HCT116 (cell line): ENCODE data around the gene TMEM53.

Experiments used
- EGR1 ChIP-seq: IDR thresholded peaks from 2 replicates; pipeline ENCODE4 v1.6.1; 2012; ENCODE audit warnings: low read depth
- EZH2phosphoT487 ChIP-seq: fragments of 200-600 bp; IDR thresholded peaks from 2 replicates; pipeline ENCODE4 v1.6.1; 2018; ENCODE audit warnings: antibody characterized with exemption, borderline replicate concordance
- POLR2A ChIP-seq: IDR thresholded peaks from 2 replicates; pipeline ENCODE4 v1.7.0; 2011; ENCODE audit warnings: borderline replicate concordance; ENCODE audit not compliant: insufficient read depth, insufficient read length; ENCODE audit errors: extremely low read depth
- ZNF274 ChIP-seq: fragments of 200-500 bp; sonication (Bioruptor generic); IDR thresholded peaks from 2 replicates; pipeline ENCODE4 v1.6.1; 2014; ENCODE audit warnings: mild to moderate bottlenecking, low read depth, low read length, inconsistent platforms
- TF ChIP-seq, protein P1 (sequence below): IDR thresholded peaks from 2 replicates; pipeline ENCODE4 v1.6.1; 2012
- TF ChIP-seq, protein P2 (sequence below), 3 experiments: fragments of 200-600 bp in 1 of 3; sonication (generic) in 1 of 3; IDR thresholded peaks in 2 of 3; conservative IDR thresholded peaks in 1 of 3; 2 replicates each; pipeline ENCODE4 v1.5.1; 2012 to 2017; ENCODE audit warnings: low read depth in 2 of 3, low read length in 2 of 3, antibody characterized with exemption in 1 of 3, borderline replicate concordance in 1 of 3, control low read depth in 1 of 3, mild to moderate bottlenecking in 1 of 3, mixed read lengths in 1 of 3, mixed run types in 1 of 3, moderate library complexity in 1 of 3; ENCODE audit not compliant: insufficient read depth in 1 of 3
- TF ChIP-seq, protein P3 (sequence below): IDR thresholded peaks from 2 replicates; pipeline ENCODE4 v1.6.1; 2012; ENCODE audit warnings: low read depth
- TF ChIP-seq, protein P4 (sequence below): IDR thresholded peaks from 2 replicates; pipeline ENCODE4 v1.6.1; 2012
- TF ChIP-seq, protein P5 (sequence below): IDR thresholded peaks from 2 replicates; pipeline ENCODE4 v1.6.1; 2011; ENCODE audit warnings: mild to moderate bottlenecking, low read length, moderate library complexity; ENCODE audit not compliant: insufficient replicate concordance; ENCODE audit errors: extremely low read depth

DNA sequence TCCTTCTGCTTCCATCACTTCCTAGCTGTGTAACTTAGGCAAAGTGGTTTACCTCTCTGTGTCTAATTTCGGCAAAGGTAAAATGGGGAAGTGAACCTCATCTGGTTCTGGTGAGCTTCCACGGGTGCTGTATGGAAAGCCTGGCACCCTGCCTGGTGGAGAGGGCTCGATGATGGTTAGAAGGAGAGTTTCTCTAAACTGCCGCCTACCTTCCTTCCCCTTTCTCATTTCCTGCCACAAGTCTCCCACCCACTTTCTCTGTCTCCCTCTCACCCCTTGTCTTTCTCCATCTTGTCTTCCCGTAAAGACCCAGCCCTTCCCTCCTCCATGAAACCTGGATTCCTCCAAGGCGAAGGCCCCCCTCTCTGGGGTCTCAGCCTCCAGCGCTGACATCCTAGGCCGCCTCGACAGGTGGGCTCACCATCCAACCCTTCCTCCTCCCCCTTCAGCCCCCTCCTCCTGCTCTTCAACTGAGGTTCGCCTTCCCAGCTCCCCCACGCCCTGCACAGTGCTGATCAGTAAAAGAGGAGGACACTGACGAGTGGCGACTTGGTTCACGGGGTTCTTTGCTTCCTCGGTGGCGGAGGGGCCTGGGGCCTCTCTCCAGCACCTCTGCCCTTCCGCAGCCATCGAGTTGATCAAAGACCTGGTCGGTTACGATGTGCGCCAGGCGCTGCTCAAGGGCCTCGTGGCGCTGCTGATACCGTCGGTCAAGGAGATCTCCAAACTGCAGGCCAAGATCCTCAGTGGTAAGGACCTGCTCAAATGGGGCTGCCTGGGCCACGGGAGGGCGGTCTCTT lies 49.4 kb upstream of the TMEM53 start:
- TF ChIP-seq, protein P1, sequence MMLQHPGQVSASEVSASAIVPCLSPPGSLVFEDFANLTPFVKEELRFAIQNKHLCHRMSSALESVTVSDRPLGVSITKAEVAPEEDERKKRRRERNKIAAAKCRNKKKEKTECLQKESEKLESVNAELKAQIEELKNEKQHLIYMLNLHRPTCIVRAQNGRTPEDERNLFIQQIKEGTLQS = no peak
- TF ChIP-seq POLR2A (no peak), EGR1 (no peak), EZH2phosphoT487 (no peak), ZNF274 (no peak)
- TF ChIP-seq, protein P2, sequence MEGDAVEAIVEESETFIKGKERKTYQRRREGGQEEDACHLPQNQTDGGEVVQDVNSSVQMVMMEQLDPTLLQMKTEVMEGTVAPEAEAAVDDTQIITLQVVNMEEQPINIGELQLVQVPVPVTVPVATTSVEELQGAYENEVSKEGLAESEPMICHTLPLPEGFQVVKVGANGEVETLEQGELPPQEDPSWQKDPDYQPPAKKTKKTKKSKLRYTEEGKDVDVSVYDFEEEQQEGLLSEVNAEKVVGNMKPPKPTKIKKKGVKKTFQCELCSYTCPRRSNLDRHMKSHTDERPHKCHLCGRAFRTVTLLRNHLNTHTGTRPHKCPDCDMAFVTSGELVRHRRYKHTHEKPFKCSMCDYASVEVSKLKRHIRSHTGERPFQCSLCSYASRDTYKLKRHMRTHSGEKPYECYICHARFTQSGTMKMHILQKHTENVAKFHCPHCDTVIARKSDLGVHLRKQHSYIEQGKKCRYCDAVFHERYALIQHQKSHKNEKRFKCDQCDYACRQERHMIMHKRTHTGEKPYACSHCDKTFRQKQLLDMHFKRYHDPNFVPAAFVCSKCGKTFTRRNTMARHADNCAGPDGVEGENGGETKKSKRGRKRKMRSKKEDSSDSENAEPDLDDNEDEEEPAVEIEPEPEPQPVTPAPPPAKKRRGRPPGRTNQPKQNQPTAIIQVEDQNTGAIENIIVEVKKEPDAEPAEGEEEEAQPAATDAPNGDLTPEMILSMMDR (IDR thresholded peaks at IDR 0.05 in 2 of 3, conservative IDR thresholded peaks at IDR 0.05 in 1 of 3; ENCODE audit: borderline replicate concordance in 1 of 3, insufficient read depth in 1 of 3, low read depth in 2 of 3, low read length in 2 of 3) = no peak
- TF ChIP-seq, protein P3, sequence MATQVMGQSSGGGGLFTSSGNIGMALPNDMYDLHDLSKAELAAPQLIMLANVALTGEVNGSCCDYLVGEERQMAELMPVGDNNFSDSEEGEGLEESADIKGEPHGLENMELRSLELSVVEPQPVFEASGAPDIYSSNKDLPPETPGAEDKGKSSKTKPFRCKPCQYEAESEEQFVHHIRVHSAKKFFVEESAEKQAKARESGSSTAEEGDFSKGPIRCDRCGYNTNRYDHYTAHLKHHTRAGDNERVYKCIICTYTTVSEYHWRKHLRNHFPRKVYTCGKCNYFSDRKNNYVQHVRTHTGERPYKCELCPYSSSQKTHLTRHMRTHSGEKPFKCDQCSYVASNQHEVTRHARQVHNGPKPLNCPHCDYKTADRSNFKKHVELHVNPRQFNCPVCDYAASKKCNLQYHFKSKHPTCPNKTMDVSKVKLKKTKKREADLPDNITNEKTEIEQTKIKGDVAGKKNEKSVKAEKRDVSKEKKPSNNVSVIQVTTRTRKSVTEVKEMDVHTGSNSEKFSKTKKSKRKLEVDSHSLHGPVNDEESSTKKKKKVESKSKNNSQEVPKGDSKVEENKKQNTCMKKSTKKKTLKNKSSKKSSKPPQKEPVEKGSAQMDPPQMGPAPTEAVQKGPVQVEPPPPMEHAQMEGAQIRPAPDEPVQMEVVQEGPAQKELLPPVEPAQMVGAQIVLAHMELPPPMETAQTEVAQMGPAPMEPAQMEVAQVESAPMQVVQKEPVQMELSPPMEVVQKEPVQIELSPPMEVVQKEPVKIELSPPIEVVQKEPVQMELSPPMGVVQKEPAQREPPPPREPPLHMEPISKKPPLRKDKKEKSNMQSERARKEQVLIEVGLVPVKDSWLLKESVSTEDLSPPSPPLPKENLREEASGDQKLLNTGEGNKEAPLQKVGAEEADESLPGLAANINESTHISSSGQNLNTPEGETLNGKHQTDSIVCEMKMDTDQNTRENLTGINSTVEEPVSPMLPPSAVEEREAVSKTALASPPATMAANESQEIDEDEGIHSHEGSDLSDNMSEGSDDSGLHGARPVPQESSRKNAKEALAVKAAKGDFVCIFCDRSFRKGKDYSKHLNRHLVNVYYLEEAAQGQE = no peak
- TF ChIP-seq, protein P4, sequence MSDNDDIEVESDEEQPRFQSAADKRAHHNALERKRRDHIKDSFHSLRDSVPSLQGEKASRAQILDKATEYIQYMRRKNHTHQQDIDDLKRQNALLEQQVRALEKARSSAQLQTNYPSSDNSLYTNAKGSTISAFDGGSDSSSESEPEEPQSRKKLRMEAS = no peak
- TF ChIP-seq, protein P5, sequence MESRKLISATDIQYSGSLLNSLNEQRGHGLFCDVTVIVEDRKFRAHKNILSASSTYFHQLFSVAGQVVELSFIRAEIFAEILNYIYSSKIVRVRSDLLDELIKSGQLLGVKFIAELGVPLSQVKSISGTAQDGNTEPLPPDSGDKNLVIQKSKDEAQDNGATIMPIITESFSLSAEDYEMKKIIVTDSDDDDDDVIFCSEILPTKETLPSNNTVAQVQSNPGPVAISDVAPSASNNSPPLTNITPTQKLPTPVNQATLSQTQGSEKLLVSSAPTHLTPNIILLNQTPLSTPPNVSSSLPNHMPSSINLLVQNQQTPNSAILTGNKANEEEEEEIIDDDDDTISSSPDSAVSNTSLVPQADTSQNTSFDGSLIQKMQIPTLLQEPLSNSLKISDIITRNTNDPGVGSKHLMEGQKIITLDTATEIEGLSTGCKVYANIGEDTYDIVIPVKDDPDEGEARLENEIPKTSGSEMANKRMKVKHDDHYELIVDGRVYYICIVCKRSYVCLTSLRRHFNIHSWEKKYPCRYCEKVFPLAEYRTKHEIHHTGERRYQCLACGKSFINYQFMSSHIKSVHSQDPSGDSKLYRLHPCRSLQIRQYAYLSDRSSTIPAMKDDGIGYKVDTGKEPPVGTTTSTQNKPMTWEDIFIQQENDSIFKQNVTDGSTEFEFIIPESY = no peak
